GM23338 (cell line): ENCODE measurements around the gene KSR2. TPM values are rescaled to one million over a fixed set of nuclear protein-coding genes. Genes with fewer than 3 reads are reported as not detected.
A peak's percentile ranks its signal among the peaks of the same experiment; 100 is the strongest.

Experiments
- ATAC-seq: fragments of 200-7000 bp; cut with Tn5 transposase; 3 replicates; pipeline ENCODE4 v1.9.1; 2020
- DNase-seq: peaks from one replicate; pipeline ENCODE4 v3.0.0-alpha.2; 2015; ENCODE audit warnings: low spot score
- H2AFZ ChIP-seq: fragments of 200-600 bp; sonication (generic); 2 replicates; pipeline ENCODE4 v1.8.0; 2016; ENCODE audit warnings: antibody characterized with exemption, mild to moderate bottlenecking, moderate library complexity
- H3F3A ChIP-seq: fragments of 200-600 bp; sonication (generic); replicated peaks from 2 replicates; pipeline ENCODE4 v1.8.0; 2017; ENCODE audit warnings: antibody characterized with exemption, mixed run types, low read depth
- H3K27ac ChIP-seq: fragments of 200-600 bp; sonication (generic); 2 replicates; pipeline ENCODE4 v1.6.1; 2016; ENCODE audit warnings: low read depth
- H3K27me3 ChIP-seq: fragments of 200-600 bp; sonication (generic); 2 replicates; pipeline ENCODE4 v1.8.0; 2016; ENCODE audit warnings: mild to moderate bottlenecking, mixed run types, moderate library complexity; ENCODE audit not compliant: insufficient read depth
- H3K36me3 ChIP-seq: fragments of 200-600 bp; sonication (generic); 2 replicates; pipeline ENCODE4 v1.8.0; 2016; ENCODE audit warnings: mild to moderate bottlenecking; ENCODE audit not compliant: insufficient read depth
- H3K4me1 ChIP-seq: fragments of 200-600 bp; sonication (generic); 2 replicates; pipeline ENCODE4 v1.8.0; 2016; ENCODE audit warnings: mild to moderate bottlenecking, moderate library complexity; ENCODE audit not compliant: insufficient read depth
- H3K4me2 ChIP-seq: fragments of 200-600 bp; sonication (generic); 2 replicates; pipeline ENCODE4 v1.7.1; 2017; ENCODE audit warnings: mixed run types
- H3K4me3 ChIP-seq: fragments of 200-600 bp; sonication (generic); 2 replicates; pipeline ENCODE4 v1.6.1; 2016; ENCODE audit warnings: mixed run types
- H3K79me2 ChIP-seq: fragments of 200-600 bp; sonication (generic); replicated peaks from 2 replicates; pipeline ENCODE4 v1.8.0; 2017; ENCODE audit warnings: mild to moderate bottlenecking; ENCODE audit not compliant: insufficient read depth
- H3K9me2 ChIP-seq: fragments of 200-600 bp; sonication (generic); 2 replicates; pipeline ENCODE4 v1.8.0; 2017; ENCODE audit not compliant: insufficient read depth
- H4K20me1 ChIP-seq: fragments of 200-600 bp; sonication (generic); replicated peaks from 2 replicates; pipeline ENCODE4 v1.8.0; 2017; ENCODE audit warnings: mild to moderate bottlenecking; ENCODE audit not compliant: insufficient read depth
- H3K27ac Mint-ChIP-seq: 2 replicates; pipeline ENCODE4 v1.8.0; 2020; ENCODE audit warnings: inconsistent platforms, mild to moderate bottlenecking, moderate library complexity, mixed read lengths
- H3K27me3 Mint-ChIP-seq: 3 replicates; pipeline ENCODE4 v1.8.0; 2022; ENCODE audit warnings: low read depth, mild to moderate bottlenecking, moderate library complexity, mixed read lengths, inconsistent platforms; ENCODE audit not compliant: insufficient read depth, poor library complexity
- H3K36me3 Mint-ChIP-seq: 3 replicates; pipeline ENCODE4 v1.8.0; 2021; ENCODE audit warnings: low read depth, mild to moderate bottlenecking, inconsistent platforms, moderate library complexity, mixed read lengths
- H3K4me1 Mint-ChIP-seq: 3 replicates; pipeline ENCODE4 v1.8.0; 2020; ENCODE audit warnings: mild to moderate bottlenecking, inconsistent platforms, mixed read lengths
- H3K4me3 Mint-ChIP-seq: 3 replicates; pipeline ENCODE4 v1.8.0; 2021; ENCODE audit warnings: moderate library complexity, mild to moderate bottlenecking, inconsistent platforms, mixed read lengths
- H3K9me3 Mint-ChIP-seq: 3 replicates; pipeline ENCODE4 v1.8.0; 2020; ENCODE audit warnings: moderate library complexity, mild to moderate bottlenecking, inconsistent platforms, mixed read lengths
- CREB1 ChIP-seq: fragments of 250-450 bp; sonication (Bioruptor Pico); IDR thresholded peaks from 2 replicates; pipeline ENCODE4 v1.5.0; 2020; ENCODE audit warnings: low read depth, mild to moderate bottlenecking, moderate library complexity
- CTCF ChIP-seq, 2 experiments: fragments of 200-600 bp in 1 of 2; sonication (generic) in 1 of 2; conservative IDR thresholded peaks; 2 replicates each; pipeline versions ENCODE4 v1.5.1 to v1.6.1; 2016 to 2017; ENCODE audit warnings: antibody characterized with exemption in 2 of 2, low read depth in 2 of 2, mild to moderate bottlenecking in 2 of 2, moderate library complexity in 1 of 2
- ETS1 ChIP-seq: IDR thresholded peaks from 2 replicates; pipeline ENCODE4 v1.6.1; 2016; ENCODE audit warnings: antibody characterized with exemption
- EZH2 ChIP-seq: fragments of 200-600 bp; sonication (generic); IDR thresholded peaks from one replicate; pipeline ENCODE4 v1.8.0; 2017; ENCODE audit warnings: antibody characterized with exemption, mild to moderate bottlenecking, low read depth; ENCODE audit not compliant: unreplicated experiment
- EZH2phosphoT487 ChIP-seq: fragments of 200-600 bp; sonication (generic); IDR thresholded peaks from one replicate; pipeline ENCODE4 v1.8.1; 2018; ENCODE audit warnings: antibody characterized with exemption; ENCODE audit not compliant: unreplicated experiment
- JUNB ChIP-seq: IDR thresholded peaks from one replicate; pipeline ENCODE4 v1.6.1; 2016; ENCODE audit warnings: antibody characterized with exemption; ENCODE audit not compliant: unreplicated experiment
- NANOG ChIP-seq: IDR thresholded peaks from 2 replicates; pipeline ENCODE4 v1.6.1; 2016; ENCODE audit warnings: antibody characterized with exemption, borderline replicate concordance
- POLR2AphosphoS5 ChIP-seq: IDR thresholded peaks from 2 replicates; pipeline ENCODE4 v1.6.1; 2016; ENCODE audit warnings: antibody characterized with exemption, low read depth
- REST ChIP-seq: IDR thresholded peaks from one replicate; pipeline ENCODE4 v1.6.1; 2018; ENCODE audit warnings: antibody characterized with exemption; ENCODE audit not compliant: unreplicated experiment
- STAT1 ChIP-seq: IDR thresholded peaks from one replicate; pipeline ENCODE4 v1.6.1; 2016; ENCODE audit warnings: antibody characterized with exemption; ENCODE audit not compliant: unreplicated experiment
- ZNF114 ChIP-seq: fragments of 250-450 bp; sonication (Bioruptor Pico); IDR thresholded peaks from 2 replicates; pipeline ENCODE4 v1.5.0; 2020; ENCODE audit warnings: mild to moderate bottlenecking, moderate library complexity
- ZNF331 ChIP-seq: fragments of 250-450 bp; sonication (Bioruptor Pico); IDR thresholded peaks from 2 replicates; pipeline ENCODE4 v1.5.0; 2020; ENCODE audit warnings: low read depth, mild to moderate bottlenecking, moderate library complexity
- ZNF462 ChIP-seq: fragments of 250-450 bp; sonication (Bioruptor Pico); IDR thresholded peaks from 2 replicates; pipeline ENCODE4 v1.5.0; 2020; ENCODE audit warnings: mild to moderate bottlenecking, moderate library complexity
- polyA plus RNA-seq: library from polyadenylated mRNA; unstranded; fragments of >200 nt; fragmentation: Nextera tagmentation; extraction: Ambion mirVana; gene quantifications from 2 replicates; pipeline ENCODE4 v1.2.1, GENCODE V29; 2016
- total RNA-seq: library from RNA; depleted of rRNA; stranded (reverse); fragments of >200 nt; shearing (Covaris generic); gene quantifications from 2 replicates; pipeline ENCODE4 v1.2.3, GENCODE V29; 2014

The KSR2 gene
- total and polyA plus RNA-seq, 2 experiments from 2014 or later: 1.1 to 2.7 TPM

- H3K27me3 Mint-ChIP-seq: peaks cover 5% of the 10 kb centered on the region
- no peak overlapping the region for H3K4me3 ChIP-seq
- no peaks in the 10 kb centered on the region for H3K79me2 ChIP-seq
- H3K27ac ChIP-seq: no peak overlapping the region
- no peak for TF ChIP-seq ZNF462 (CRISPR knock-in tag)
- TF ChIP-seq JUNB: no peak
- no peak for TF ChIP-seq ETS1
- no peak for TF ChIP-seq POLR2AphosphoS5
- no peak for TF ChIP-seq NANOG
- TF ChIP-seq CREB1 (CRISPR knock-in tag): no peak
- TF ChIP-seq EZH2phosphoT487: no peak
- TF ChIP-seq ZNF114 (CRISPR knock-in tag): no peak
- TF ChIP-seq ZNF331 (CRISPR knock-in tag): no peak
- no peak for TF ChIP-seq CTCF (conservative IDR thresholded peaks at IDR 0.05; ENCODE audit: low read depth in 2 of 2)
- TF ChIP-seq REST: no peak
- no peak for TF ChIP-seq EZH2
- no peak for TF ChIP-seq STAT1
- DNase-seq (peak; percentile 97), ATAC-seq (peak; percentile 99)
- H3K4me3 Mint-ChIP-seq: no peak overlapping the region
- peaks cover 11% of the 10 kb centered on the region for H3K4me1 ChIP-seq
- H3F3A ChIP-seq: no peaks in the 10 kb centered on the region
- H3K4me1 Mint-ChIP-seq: peaks cover 31% of the 10 kb centered on the region
- no peaks in the 10 kb centered on the region for H3K9me3 Mint-ChIP-seq
- H3K36me3 Mint-ChIP-seq: no peaks in the 10 kb centered on the region
- no peaks in the 10 kb centered on the region for H3K9me2 ChIP-seq
- H2AFZ ChIP-seq: peak overlapping the region; percentile 92
- H4K20me1 ChIP-seq: no peaks in the 10 kb centered on the region
- H3K4me2 ChIP-seq: no peak overlapping the region
- no peaks in the 10 kb centered on the region for H3K36me3 ChIP-seq
- H3K27me3 ChIP-seq: no peaks in the 10 kb centered on the region
- no peak overlapping the region for H3K27ac Mint-ChIP-seq
These were observed 388.1 kb downstream of the KSR2 start for GRCh38 chr12:117580718-117581062.
